Globus pallidus (tissue), 1 donor: ENCODE measurements around the gene PLA2G2A.
"Not testable (repeated sequence)": the region's sequence is repeated elsewhere in the genome, so short reads cannot be mapped to it uniquely, and the experiment has no call there.

Experiments used
- DNase-seq: peaks from one replicate; pipeline ENCODE4 v3.0.0-alpha.2; 2015; ENCODE audit warnings: low spot score

Gene PLA2G2A, protein sequence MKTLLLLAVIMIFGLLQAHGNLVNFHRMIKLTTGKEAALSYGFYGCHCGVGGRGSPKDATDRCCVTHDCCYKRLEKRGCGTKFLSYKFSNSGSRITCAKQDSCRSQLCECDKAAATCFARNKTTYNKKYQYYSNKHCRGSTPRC

DNA sequence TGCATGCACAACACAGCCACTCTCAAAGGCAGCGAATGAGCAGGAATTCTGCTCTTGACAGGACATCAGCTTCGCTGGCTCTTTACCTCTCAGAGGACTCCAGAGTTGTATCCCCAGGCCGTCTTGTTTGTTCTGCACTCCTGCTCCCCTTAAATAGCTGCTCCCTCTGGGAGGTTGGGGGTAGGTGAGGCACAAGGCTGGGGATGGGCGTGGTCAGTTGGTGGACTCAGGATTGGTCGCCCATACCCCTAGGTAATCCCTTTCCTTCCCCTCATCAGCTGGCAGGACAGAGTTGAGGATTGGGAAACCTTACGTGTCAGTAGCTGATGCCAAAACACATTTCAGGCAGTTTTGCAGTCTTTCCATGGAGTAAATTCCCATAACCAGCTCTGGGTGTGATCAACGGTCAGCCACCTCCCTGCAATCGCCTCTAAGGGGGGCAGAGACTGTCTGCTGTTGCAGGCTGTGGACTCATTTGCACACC lies at the start of gene PLA2G2A:
Gene PLA2G2A, minus strand, starts transcription at position 125 of the 484 bp plus-strand sequence. CDS start 845 bp downstream, outside the sequence.
- DNase-seq = no peak

DNA sequence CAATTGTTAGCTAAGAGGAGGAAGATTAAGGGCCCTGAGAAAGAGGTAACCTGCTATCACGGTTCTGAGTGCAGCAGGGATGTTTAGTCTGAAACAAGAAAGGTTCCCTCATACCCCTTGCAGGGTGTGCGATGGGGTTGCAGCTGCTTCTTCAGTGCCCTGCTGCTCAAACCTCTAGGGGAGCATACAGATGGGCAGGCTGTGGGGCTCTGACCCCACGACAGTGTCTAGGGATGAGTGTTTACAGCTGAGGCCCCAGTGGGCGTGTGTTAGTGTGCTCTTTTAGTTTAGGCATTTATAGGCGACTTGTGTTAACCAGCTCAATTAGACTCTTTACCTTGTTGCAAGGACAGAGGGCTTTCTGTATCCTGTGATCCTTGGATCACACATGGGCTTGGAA lies 49.3 kb upstream of the PLA2G2A start:
- DNase-seq = no peak

- no peak for DNase-seq
Observed at GRCh38 chr1:20028125-20028524, 48.7 kb upstream of the PLA2G2A start.

DNA sequence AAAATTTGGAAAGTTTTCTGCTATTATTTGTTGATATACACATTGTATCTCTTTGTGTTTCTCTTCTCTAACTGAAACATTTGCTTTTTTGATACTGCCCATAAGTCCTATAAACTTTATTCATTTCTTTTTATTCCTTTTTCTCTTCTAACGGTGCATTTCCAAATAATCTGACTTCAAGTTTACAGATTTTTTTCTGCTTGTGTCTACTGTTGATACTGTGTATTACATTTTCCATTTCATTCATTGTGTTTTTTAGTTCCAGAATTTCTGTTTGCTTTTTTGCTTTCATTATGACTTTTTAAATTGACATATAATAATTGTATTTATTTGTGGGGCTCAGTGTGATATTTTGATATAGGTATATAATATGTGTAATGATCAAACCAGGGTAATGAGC lies 38.3 kb upstream of the PLA2G2A start:
- DNase-seq = no peak

- DNase-seq = no peak
Observed at GRCh38 chr1:20014153-20014552, 34.7 kb upstream of the PLA2G2A start.

DNA sequence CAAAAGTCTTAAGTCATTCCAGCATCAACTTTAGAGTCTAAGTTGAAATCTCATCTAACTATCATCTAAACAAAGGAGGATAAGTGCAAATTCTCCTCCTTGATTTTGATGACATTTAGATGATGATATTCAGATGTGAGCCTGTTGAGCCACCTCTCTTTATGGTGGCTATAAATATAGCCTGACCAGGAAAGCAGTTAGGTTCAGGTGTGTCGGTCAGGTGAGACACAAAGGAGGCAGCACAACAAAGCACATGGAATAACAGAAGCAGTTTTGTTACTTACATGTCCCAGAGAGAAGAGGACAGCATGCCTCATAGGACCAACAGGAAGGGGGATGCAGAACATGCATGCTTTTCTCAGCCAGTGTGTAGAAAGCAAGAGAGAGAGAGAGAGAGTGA lies 30.6 kb upstream of the PLA2G2A start:
- no peak for DNase-seq

DNA sequence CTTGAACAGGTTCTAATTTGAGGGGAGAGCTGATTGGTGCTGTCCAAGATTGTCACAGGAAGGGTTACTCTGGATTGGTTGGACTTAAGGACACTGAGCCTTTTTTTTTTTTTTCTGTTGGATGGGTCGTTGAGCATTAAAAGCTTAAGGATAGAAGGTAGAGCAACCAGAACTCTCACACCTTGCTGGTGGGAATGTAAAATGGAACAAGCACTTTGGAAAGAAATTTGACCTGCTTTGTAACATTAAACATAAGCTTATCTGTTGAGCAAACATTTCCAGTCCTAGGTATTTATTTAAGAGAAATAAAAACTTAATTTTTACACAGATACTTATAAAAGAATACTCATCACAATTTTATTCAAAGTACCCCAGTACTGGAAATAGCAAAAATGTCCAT lies 29.8 kb upstream of the PLA2G2A start:
- no peak for DNase-seq

- no peak for DNase-seq
Observed at GRCh38 chr1:20008391-20008841, 29.0 kb upstream of the PLA2G2A start.

DNA sequence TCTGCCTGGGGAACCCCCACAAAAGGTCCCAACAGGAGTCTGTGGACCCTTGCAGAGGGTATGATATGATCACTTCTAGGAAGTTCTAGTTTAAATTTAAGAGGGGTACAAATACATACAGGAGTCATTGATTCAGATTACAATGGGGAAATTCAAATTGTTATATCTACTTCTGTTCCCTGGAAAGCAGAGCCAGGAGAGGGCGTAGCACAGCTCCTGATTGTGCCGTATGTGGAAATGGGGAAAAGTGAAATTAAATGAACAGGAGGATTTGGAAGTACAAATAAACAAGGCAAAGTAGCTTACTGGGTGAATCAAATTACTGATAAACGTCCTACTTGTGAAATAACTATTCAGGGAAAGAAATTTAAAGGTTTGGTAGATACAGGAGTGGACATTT lies 19.4 kb upstream of the PLA2G2A start:
- not testable (repeated sequence) for DNase-seq

- DNase-seq = no peak
Observed at GRCh38 chr1:19990689-19991088, 11.3 kb upstream of the PLA2G2A start.

GRCh38 chr1:19990182-19990582 lies 10.8 kb upstream of the PLA2G2A start:
- not testable (repeated sequence) for DNase-seq

DNA sequence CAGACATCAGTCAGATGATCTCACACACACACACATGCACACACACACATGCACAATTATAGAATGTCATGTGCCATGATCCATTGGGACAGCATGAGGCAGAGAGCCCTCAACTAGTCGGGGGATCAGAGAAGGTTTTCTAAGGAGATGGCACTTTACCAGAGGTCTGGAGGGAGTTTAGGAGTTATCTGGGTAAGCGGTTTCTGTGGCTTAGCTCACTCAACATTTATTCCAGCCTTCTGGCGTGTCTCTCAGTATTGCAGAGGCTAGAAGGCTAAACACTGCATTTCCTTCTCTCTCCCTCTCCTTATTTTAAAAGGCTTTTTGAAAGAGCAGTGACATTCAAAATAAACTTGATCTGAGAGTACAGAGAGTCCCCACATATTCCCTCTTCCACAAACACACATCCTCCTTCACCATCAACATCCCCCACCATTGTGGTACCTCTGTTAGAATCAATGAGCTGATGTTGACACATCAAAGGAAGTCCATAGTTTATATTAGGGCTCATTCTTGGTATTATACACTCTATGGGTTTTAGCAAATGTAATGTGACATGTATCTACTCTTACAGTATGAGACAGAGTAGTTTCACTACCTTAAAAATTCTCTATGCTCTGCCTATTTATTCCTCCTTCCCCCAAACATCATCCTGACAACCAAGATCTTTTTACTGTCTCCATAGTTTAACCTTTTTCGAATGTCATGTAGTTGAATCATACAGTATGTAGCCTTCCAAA lies 9.0 kb upstream of the PLA2G2A start:
- no peak for DNase-seq

GRCh38 chr1:19987719-19988118 lies 8.3 kb upstream of the PLA2G2A start:
- no peak for DNase-seq

DNA sequence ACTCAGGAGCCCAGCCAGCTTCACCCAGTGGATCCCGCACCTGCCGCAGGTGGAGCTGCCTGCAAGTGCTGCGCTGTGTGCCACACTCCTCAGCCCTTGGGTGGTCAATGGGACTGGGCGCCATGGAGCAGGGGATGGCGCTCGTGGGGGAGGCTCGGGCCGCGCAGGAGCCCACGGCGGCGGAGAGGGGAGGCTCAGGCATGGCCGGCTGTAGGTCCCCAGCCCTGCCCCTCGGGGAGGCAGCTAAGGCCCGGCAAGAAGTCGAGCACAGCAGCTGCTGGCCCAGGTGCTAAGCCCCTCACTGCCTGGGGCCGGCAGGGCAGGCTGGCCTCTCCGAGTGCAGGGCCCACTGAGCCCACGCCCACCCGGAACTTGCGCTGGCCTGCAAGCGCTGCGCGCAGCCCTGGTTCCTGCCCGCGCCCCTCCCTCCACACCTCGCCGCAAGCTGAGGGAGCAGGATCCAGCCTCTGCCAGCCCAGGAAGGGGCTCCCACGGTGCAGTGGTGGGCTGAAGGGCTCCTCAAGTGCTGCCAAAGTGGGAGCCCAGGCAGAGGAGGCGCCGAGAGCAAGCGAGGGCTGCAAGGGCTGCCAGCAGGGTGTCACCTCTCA lies 5.1 kb upstream of the PLA2G2A start:
- DNase-seq = not testable (repeated sequence)

DNA sequence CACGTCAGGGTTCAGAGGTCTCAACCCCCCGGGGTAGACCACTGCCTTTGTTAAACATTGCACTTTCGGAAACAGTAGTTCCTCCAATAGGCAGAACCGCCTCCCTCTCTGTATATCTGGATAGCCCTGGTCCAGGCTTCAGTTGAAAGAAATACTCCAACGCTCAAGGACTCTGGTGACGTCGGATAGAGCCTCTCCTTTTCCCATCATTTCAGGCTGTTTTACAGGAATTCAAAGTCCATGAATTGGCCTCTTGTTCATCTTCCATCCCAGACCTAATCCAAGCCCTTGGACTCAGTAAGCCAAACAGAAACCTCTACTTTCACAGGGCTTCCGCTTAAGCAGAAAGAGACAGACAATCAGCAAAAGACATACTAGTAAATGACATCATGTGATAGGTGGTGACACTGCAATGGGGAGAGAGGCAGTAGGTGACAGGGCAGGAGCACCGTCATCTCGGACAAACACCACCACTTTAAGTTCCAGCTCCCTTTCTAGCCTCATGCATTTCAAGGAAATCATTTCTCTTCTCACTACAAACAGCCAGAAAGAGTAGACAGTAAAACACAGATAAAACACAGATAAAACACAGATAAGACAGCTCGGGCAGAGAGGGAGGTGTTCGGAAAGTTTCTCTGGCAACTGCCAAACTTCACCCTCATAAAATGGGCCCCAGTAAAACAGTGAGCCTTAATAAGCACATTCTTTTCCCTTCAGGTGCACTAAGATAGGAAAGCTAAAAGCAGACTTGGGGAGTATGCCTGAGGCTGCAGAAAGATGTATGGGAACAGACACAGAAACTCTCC lies 2.3 kb upstream of the PLA2G2A start:
- no peak for DNase-seq

DNA sequence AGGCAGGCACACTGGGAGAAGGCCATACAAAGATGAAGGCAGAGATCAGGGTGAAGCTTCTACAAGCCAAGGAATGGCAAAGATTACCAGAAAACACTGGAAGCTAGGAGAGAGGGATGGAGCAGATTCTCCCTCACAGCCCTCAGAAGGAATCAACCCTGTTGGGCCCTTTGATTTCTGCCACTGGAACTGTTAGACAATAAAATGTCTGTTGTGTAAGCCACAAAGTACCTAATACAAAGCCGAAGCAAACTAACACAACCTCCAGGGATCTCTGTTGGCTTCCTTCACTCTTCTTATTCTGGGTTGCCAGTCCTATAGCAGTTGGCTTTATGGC lies 1.7 kb upstream of the PLA2G2A start:
- DNase-seq = no peak

DNA sequence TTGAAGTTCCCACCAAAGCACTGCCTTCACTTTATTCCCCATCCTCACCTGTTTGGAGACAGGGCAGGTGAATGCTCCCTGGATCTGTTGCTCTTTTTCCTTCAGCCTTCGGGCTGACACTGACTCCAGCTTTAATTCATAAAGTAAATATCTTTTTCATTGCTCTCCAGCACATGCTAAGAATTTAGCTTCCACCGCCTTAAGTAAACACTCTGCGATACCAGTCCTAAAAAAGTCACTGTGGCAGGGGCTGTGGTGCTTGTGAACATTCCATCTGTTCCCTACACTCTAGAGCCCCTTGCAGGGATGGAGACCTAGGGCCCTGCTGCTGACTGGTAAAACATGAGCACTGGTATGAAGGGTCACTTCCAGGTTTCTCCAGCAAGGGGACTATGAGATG lies 896 bp upstream of the PLA2G2A start:
- no peak for DNase-seq

DNA sequence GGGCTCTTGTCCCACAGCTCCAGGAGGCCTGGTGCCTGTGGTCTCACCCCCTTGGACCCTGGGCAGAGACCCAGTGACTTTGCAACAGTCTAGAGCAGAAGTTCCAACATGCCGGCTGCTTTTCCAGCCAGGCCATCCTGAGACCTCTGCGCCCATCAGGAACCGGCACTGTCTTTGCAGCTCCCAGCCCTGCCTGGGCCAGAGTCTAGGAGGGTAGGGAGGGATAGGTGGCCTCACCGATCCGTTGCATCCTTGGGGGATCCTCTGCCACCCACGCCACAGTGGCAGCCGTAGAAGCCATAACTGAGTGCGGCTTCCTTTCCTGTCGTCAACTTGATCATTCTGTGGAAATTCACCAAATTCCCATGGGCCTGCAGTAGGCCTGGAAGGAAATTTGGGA lies 1.3 kb downstream of the PLA2G2A start:
- no peak for DNase-seq

DNA sequence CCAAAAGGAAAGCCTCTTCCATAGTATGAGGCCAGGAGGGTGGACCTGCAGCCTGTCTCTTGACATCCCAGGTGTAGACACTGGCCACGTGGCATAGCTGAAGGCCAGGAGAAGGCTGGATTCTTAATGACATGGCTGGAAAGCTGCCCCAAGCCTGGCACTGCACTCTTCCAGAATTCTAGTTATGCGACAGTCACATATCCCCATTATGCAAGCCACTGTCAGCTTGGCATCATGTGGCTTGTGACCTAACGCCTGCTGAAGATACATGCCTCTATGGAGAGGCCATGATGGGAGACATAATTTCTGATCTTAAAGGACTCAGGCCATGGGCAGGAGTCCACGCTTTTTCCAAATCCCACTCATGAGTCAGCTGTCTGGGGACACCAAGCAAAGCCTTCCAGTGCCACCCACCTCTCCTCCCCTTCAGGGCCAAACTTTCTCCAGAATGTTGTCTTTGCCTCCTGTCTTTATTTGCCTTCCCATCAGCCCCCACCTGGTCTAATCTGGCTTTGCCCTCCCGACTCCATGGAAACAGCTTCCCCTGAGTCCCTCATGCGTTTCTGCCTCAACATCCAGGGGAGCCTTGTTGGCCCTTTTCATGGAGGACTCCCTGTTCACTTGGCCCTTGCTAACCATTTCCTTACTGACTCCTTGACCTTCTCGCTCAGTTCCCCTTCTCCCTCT lies 3.0 kb downstream of the PLA2G2A start:
- DNase-seq = no peak

GRCh38 chr1:19975423-19976193 lies 3.8 kb downstream of the PLA2G2A start:
- no peak for DNase-seq

DNA sequence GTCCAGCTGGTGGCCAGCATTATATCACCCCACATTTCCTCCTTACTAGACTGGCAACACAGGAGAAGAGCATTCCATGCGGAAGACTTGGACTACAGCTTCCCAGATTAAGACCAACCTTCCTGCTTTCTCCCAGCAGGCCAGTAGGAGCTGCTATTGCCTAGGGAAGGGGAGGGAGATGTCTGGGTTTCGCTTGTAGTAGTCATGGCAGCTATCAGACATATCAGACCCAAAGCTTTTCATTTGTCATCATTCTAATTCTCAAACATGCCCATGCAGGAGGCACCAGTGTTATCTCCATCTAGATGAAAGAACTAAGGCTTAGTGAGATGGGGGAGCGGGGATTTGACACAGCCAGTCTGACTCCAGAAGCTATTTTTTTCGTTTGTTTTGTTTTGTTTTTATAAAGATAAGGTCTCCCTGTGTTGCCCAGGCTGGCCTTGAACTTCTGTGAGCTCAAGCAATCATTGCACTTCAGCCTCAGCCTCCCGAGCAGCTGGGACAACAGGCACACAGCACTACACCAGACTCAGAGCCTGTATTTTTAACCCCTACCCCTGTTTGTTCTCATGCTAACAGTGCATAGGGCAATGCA lies 4.5 kb downstream of the PLA2G2A start:
- DNase-seq = peak; percentile 19
